Stimulated activated effector memory CD8-positive, alpha-beta T cell treated with anti-CD3 and anti-CD28 coated beads, Interleukin-12 subunit alpha, Interleukin-12 subunit beta, amount 100 ng/mL, for 72 hours (primary cell): Measurements from ENCODE around the gene SH3BGRL3.
A peak's percentile ranks its signal among the peaks of the same experiment; 100 is the strongest.
"Not testable (repeated sequence)": the region's sequence is repeated elsewhere in the genome, so short reads cannot be mapped to it uniquely, and the experiment has no call there.

Source experiments
- ATAC-seq: fragments of 150-1000 bp; cut with Tn5 transposase; 2 replicates; pipeline ENCODE4 v1.10.0; 2021
- DNase-seq, 2 donors: peaks; one replicate each; pipeline ENCODE4 v3.0.0; 2021 to 2022; ENCODE audit warnings: low spot score in 2 of 2
- H3K27ac Mint-ChIP-seq: one replicate; pipeline ENCODE4 v1.8.0; 2022; ENCODE audit warnings: mild to moderate bottlenecking, mixed read lengths
- H3K36me3 Mint-ChIP-seq: one replicate; pipeline ENCODE4 v1.8.0; 2022; ENCODE audit warnings: mild to moderate bottlenecking, mixed read lengths
- H3K4me1 Mint-ChIP-seq: one replicate; pipeline ENCODE4 v1.8.0; 2022; ENCODE audit warnings: mixed read lengths
- H3K4me3 Mint-ChIP-seq: one replicate; pipeline ENCODE4 v1.8.0; 2022; ENCODE audit warnings: mild to moderate bottlenecking, mixed read lengths
- H3K9me3 Mint-ChIP-seq: one replicate; pipeline ENCODE4 v1.8.0; 2022; ENCODE audit warnings: mixed read lengths

The SH3BGRL3 gene

GRCh38 chr1:26293911-26294463, 14.1 kb downstream of the SH3BGRL3 start:
- ATAC-seq = no peak

GRCh38 chr1:26295194-26296138, 15.6 kb downstream of the SH3BGRL3 start:
- H3K4me1 Mint-ChIP-seq = peaks cover 37% of the 10 kb centered on the region
- H3K36me3 Mint-ChIP-seq = peaks cover 12% of the 10 kb centered on the region
- no peak overlapping the region for H3K4me3 Mint-ChIP-seq
- no peaks in the 10 kb centered on the region for H3K9me3 Mint-ChIP-seq
- H3K27ac Mint-ChIP-seq = peak overlapping the region; percentile 71
- DNase-seq (no peak), ATAC-seq (no peak)

More at GRCh38 chr1:26293911-26294463, 14.1 kb downstream of the SH3BGRL3 start:
- peaks cover 27% of the 10 kb centered on the region for H3K36me3 Mint-ChIP-seq
- H3K4me3 Mint-ChIP-seq = no peak overlapping the region
- DNase-seq = no peak
- no peaks in the 10 kb centered on the region for H3K9me3 Mint-ChIP-seq
- no peak overlapping the region for H3K27ac Mint-ChIP-seq
- peaks cover 47% of the 10 kb centered on the region for H3K4me1 Mint-ChIP-seq

- Mint-ChIP-seq H3K4me1 (peaks cover 34% of the 10 kb centered on the region), H3K27ac (peak overlapping the region; percentile 71), H3K9me3 (no peaks in the 10 kb centered on the region), H3K4me3 (no peak overlapping the region), H3K36me3 (peaks cover 10% of the 10 kb centered on the region)
- DNase-seq = no peak
- no peak for ATAC-seq
These were observed 16.6 kb downstream of the SH3BGRL3 start for GRCh38 chr1:26296340-26297056.

DNA sequence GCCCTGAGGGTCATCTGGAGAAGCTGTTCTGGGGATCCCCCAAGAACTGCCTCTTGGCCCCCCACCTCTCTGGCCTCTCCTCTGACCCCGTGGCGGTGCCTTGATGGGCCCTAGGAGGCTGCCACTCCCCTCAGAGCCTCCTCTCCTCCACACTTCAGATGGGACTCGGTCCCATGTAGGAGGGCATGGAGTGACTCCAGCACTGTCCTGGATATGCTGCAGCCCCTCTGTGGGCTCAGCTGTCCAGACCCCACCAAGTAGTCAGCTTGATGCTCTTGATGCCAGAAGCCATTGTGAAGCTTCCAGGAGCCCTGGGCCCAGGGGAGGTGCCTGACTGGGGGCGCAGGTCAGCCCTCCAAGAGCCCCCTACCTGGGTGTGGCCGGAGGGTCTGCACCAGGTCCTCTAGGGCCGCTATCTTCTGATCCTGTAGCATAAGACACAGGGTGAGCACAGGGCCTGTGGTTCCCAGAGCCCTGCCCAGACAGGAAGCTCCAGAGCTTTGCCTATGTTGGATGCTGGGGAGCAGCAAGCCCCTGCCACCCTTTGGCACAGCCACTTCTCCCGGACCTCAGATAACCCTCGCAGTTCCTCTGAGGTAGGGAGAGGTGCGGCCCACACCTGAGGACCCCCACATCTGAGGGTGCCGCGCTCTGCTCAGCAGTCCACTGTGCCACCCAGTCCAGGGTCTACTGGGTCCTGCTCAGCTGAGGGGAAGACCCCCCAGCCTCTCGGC, 17.3 kb downstream of the SH3BGRL3 start:
- peaks cover 27% of the 10 kb centered on the region for H3K4me1 Mint-ChIP-seq
- no peak for DNase-seq
- peak overlapping the region; percentile 71 for H3K27ac Mint-ChIP-seq
- no peak for ATAC-seq
- H3K4me3 Mint-ChIP-seq = no peak overlapping the region
- peaks cover 4% of the 10 kb centered on the region for H3K36me3 Mint-ChIP-seq
- no peaks in the 10 kb centered on the region for H3K9me3 Mint-ChIP-seq

DNA sequence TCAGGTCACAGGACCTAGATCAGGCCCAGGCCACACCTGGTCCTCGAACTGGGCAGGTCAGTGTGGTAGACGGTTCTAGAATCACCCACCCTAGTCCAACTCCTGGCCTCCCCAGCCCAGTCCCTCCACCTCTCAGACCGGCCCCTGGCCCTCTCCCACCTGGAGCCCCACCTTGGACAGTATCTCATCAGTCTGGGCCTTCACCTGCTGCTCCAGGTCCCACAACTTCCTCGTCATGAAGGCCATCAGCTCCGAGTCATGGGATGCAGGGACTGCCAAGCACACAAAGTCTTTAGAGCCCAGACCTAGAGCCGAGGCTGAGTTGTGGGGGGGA, 17.9 kb downstream of the SH3BGRL3 start:
- no peak for ATAC-seq
- no peaks in the 10 kb centered on the region for H3K9me3 Mint-ChIP-seq
- peaks cover 24% of the 10 kb centered on the region for H3K4me1 Mint-ChIP-seq
- H3K4me3 Mint-ChIP-seq = no peak overlapping the region
- H3K27ac Mint-ChIP-seq = no peak overlapping the region
- no peak for DNase-seq
- no peaks in the 10 kb centered on the region for H3K36me3 Mint-ChIP-seq

DNA sequence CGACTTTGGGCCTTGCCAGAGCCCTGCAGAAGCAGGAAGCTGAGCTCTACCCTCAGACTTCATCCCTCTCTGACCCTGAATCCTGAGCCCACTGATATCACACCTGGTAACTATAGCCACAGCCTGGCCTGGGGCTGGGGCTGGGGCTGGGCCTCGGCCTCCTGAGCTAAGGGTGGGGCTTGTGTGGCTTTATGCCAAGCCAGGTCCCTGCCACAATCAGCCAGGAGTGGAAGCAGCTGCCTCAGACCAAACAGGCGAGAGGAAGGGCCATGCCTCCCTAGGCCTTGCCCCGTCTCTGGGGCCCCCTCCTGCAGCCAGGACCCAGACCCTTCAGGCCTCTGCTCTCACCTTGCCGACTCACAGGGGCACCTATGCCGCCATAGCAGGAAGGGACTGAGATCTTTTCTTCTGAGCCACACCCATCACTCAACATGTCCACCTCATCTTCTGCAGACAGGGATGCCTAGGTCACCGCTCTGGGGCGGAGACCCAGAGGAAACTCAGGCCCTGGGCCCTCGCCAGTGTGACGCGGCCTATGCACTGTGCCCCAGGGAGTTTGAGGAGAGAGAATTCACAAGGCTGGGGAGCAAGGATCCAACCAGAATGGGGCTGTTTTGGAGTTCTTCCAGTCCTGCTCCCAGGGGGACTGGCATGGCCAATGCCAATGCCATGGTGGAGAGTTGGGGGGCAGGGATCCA, 20.8 kb downstream of the SH3BGRL3 start:
- H3K27ac Mint-ChIP-seq = peak overlapping the region; percentile 87

GRCh38 chr1:26302733-26303405, 23.0 kb downstream of the SH3BGRL3 start:
- Mint-ChIP-seq H3K4me1 (peaks cover 31% of the 10 kb centered on the region), H3K36me3 (no peaks in the 10 kb centered on the region), H3K9me3 (no peaks in the 10 kb centered on the region), H3K4me3 (no peak overlapping the region), H3K27ac (no peak overlapping the region)
- ATAC-seq (no peak), DNase-seq (no peak)

More for the DNA sequence above, 20.8 kb downstream of the SH3BGRL3 start:
- no peaks in the 10 kb centered on the region for H3K36me3 Mint-ChIP-seq
- ATAC-seq (no peak), DNase-seq (no peak)
- no peak overlapping the region for H3K4me3 Mint-ChIP-seq
- H3K4me1 Mint-ChIP-seq = peaks cover 23% of the 10 kb centered on the region
- no peaks in the 10 kb centered on the region for H3K9me3 Mint-ChIP-seq

- no peaks in the 10 kb centered on the region for H3K36me3 Mint-ChIP-seq
- DNase-seq (peak in 1 of 2 donors; percentile 56), ATAC-seq (no peak)
- peak overlapping the region; percentile 100 for H3K4me3 Mint-ChIP-seq
- no peaks in the 10 kb centered on the region for H3K9me3 Mint-ChIP-seq
- peaks cover 32% of the 10 kb centered on the region for H3K4me1 Mint-ChIP-seq
- peak overlapping the region; percentile 99 for H3K27ac Mint-ChIP-seq
These were observed 25.9 kb downstream of the SH3BGRL3 start for GRCh38 chr1:26305667-26306289.

DNA sequence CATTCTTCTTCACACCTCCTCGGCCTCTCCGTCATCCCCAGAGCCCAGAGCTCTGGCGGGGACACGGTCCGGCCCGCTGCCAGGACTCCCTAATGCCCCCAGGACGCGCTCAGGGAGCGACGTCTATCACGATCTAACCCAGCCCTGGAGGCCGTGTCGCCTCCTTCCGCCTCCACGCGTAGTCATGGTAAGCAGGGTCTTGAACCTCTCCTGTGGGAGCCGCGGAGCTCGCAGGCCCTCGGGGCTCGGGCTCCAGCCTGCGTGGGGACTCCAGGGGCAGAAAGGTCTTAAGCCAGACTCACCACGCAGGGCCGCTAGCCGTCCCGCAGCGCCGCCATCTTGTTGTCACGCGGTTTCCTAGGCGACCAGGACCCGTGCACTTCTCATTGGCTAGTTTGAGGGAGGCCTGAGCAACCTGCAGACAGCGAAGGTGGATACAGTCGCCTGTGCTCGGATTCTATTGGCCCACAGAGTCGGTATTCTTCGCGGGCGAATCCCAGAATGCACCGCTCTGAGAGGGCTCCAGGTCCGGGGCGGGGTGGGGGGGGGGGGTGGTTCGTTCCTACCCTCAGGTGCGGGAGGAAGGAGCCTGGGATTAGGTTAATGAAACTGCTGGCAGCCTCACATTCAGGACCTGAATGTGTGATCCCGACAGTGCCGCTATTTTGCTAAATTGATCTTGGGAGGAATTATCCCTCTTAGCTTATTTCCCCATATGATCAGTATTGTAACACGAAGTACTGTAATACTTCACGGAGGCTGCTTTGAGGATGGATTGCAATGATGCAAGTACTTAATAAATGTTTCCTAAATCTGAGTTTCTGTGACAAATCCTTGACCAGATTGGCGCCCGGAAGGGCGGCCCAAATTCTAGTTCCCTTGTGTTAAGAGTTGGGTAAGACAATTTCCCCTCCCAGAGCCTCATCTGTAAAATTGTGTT, 26.7 kb downstream of the SH3BGRL3 start, which contains the start of gene UBXN11:
TSS of gene UBXN11 (minus strand) at position 347 of the 940 bp plus-strand sequence. CDS start 3,753 bp downstream, outside the sequence.
- ATAC-seq (peak; percentile 100), DNase-seq (peak; percentile 80 to 94)
- Mint-ChIP-seq H3K27ac (peak within 1 kb of the TSS; percentile 99), H3K36me3 (no peaks in the 10 kb centered on the region), H3K4me3 (peak within 1 kb of the TSS; percentile 100), H3K9me3 (no peaks in the 10 kb centered on the region), H3K4me1 (peaks cover 28% of the 10 kb centered on the region)

DNA sequence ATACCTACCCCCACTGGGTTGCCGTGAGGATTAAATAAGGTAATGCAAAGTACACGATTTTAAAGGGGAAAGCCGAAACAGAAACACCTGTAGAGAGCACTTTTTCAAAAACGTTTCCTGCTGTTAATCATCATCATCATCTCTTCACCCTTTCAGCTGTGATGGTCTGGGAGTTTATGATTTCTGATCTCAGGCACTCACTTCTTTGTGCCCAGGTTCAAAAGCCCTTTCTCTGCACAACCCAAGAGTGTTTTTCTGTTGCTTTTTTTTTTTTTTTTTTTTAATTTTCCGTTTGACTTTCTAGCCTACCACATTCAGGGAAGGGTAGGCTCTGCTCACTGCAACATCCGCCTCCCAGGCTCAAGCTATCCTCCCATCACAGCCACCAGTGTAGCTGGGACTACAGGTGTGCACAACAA, 27.5 kb downstream of the SH3BGRL3 start:
- DNase-seq (no peak), ATAC-seq (no peak)
- Mint-ChIP-seq H3K9me3 (no peaks in the 10 kb centered on the region), H3K4me1 (peaks cover 28% of the 10 kb centered on the region), H3K36me3 (no peaks in the 10 kb centered on the region), H3K4me3 (peak overlapping the region; percentile 100), H3K27ac (peak overlapping the region; percentile 99)

DNA sequence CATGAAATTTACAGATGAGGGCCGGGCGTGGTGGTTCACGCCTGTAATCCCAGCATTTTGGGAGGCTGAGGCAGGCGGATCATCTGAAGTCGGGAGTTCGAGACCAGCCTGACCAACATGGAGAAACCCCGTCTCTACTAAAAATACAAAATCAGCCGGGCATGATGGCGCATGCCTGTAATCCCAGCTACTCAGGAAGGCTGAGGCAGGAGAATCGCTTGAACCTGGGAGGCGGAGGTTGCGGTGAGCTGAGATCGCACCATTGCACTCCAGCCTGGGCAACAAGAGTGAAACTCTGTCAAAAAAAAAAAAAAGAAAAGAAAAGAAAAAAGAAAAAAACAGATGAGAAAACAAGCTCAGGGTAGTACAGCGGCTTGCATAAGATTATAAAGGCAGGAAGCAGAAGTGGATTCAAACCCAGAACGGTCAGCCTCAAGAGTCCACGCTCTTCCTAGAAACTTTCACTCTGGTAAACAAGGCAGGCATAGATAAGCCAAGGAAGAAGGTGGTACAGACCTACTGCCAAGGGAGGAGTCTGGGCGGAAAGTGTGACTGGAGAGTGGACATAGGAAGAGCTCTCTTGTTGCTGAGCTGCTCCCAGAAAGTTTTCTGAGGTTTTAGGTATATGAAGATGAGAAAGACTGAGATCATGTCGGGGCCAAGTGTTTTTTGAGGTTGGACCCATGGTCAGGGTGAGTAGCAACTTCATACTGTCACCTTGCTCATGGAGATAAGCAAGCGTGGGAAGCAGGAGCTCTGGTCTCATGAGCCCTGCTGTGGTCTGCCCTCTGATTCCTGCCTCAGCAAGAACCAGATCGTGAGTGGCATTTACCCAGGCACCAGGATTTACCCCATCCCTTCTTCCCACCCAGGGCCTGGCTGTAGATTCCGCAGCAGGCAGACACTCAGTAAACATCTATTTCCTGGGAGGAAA, 28.3 kb downstream of the SH3BGRL3 start:
- H3K9me3 Mint-ChIP-seq, DNase-seq, H3K36me3 Mint-ChIP-seq: not testable (repeated sequence)
- Mint-ChIP-seq H3K4me3 (peak overlapping the region; percentile 100), H3K27ac (peak overlapping the region; percentile 99), H3K4me1 (peaks cover 31% of the 10 kb centered on the region)
- peak; percentile 49 for ATAC-seq

GRCh38 chr1:26314501-26314900, 34.6 kb downstream of the SH3BGRL3 start:
- no peak for ATAC-seq
- peaks cover 51% of the 10 kb centered on the region for H3K4me1 Mint-ChIP-seq
- no peaks in the 10 kb centered on the region for H3K9me3 Mint-ChIP-seq
- H3K27ac Mint-ChIP-seq = peak overlapping the region; percentile 91
- DNase-seq = no peak
- peak overlapping the region; percentile 57 for H3K4me3 Mint-ChIP-seq
- peaks cover 21% of the 10 kb centered on the region for H3K36me3 Mint-ChIP-seq
